ENCODE results near the gene SMARCD1.
A peak's percentile ranks its signal among the peaks of the same experiment; 100 is the strongest.

SMARCD1 gene

GRCh38 chr12:50145439-50145838, 60.3 kb downstream of the SMARCD1 start:
- DNase-seq: no peak

DNA sequence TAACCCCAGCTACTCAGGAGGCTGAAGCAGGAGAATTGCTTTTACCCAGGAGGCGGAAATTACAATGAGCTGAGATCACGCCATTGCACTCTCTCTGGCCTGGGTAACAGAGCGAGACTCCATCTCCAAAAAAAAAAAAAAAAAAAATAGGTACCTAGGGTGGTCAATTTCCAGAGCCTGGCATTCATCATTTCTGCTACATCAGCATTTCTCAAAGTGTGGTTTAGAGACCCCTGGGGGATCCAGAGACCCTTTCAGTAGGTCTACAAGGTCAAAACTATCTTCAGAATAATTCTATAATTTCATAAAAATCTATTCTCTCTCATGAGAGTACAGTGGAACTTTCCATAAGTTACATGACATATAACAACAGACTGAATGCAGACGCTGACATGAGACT, 62.1 kb downstream of the SMARCD1 start:
- DNase-seq: no peak

DNA sequence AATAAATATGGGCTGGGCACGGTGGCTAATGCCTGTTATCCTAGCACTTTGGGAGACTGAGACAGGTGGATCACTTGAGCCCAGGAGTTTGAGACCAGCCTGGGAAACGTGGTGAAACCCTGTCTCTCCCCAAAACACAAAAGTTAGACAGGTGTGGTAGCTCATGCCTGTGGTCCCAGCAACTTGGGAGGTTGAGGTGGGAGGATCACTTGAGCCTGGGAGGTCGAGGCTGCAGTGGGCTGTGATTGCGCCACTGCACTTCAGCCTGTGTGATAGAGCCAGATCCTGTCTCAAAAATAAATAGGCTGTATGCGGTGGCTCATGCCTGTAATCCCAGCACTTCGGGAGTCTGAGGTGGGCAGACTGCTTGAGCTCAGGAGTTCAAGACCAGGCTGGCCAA, 62.9 kb downstream of the SMARCD1 start:
- DNase-seq: peak; percentile 35

GRCh38 chr12:50149311-50149710, 64.2 kb downstream of the SMARCD1 start:
- no peak for DNase-seq
